HG03139 (cell line): ENCODE results near the gene GRIA1.

ENCODE experiments used
- ATAC-seq: cut with Tn5 transposase; IDR thresholded peaks from one replicate; pipeline ENCODE4 v1.9.1; 2021; ENCODE audit not compliant: unreplicated experiment

Gene GRIA1

GRCh38 chr5:153496835-153497234, 6.4 kb downstream of the GRIA1 start:
- no peak for ATAC-seq

- no peak for ATAC-seq
Observed at GRCh38 chr5:153498516-153498915, 8.0 kb downstream of the GRIA1 start.

- no peak for ATAC-seq
Observed at GRCh38 chr5:153500178-153500577, 9.7 kb downstream of the GRIA1 start.

GRCh38 chr5:153504726-153505125, 14.3 kb downstream of the GRIA1 start:
- ATAC-seq, result no peak

- ATAC-seq, result no peak
Observed at GRCh38 chr5:153508700-153509099, 18.2 kb downstream of the GRIA1 start.

GRCh38 chr5:153511622-153512021, 21.2 kb downstream of the GRIA1 start:
- ATAC-seq, result no peak

- ATAC-seq, result no peak
Observed at GRCh38 chr5:153513156-153513555, 22.7 kb downstream of the GRIA1 start.

GRCh38 chr5:153515301-153515700, 24.8 kb downstream of the GRIA1 start:
- no peak for ATAC-seq

- ATAC-seq, result no peak
Observed at GRCh38 chr5:153516504-153517240, 26.2 kb downstream of the GRIA1 start.

- no peak for ATAC-seq
Observed at GRCh38 chr5:153517241-153517611, 26.8 kb downstream of the GRIA1 start.

- no peak for ATAC-seq
Observed at GRCh38 chr5:153520137-153520536, 29.7 kb downstream of the GRIA1 start.

- no peak for ATAC-seq
Observed at GRCh38 chr5:153520952-153521351, 30.5 kb downstream of the GRIA1 start.

GRCh38 chr5:153523211-153523610, 32.7 kb downstream of the GRIA1 start:
- ATAC-seq, result no peak

GRCh38 chr5:153523831-153524230, 33.4 kb downstream of the GRIA1 start:
- no peak for ATAC-seq

GRCh38 chr5:153525536-153525935, 35.1 kb downstream of the GRIA1 start:
- ATAC-seq, result no peak

- no peak for ATAC-seq
Observed at GRCh38 chr5:153530357-153531143, 40.1 kb downstream of the GRIA1 start.

GRCh38 chr5:153533546-153533945, 43.1 kb downstream of the GRIA1 start:
- ATAC-seq, result no peak

- ATAC-seq, result no peak
Observed at GRCh38 chr5:153534102-153534501, 43.6 kb downstream of the GRIA1 start.

GRCh38 chr5:153537207-153537606, 46.7 kb downstream of the GRIA1 start:
- ATAC-seq, result no peak

- ATAC-seq, result no peak
Observed at GRCh38 chr5:153539983-153540382, 49.5 kb downstream of the GRIA1 start.

GRCh38 chr5:153542536-153542935, 52.1 kb downstream of the GRIA1 start:
- no peak for ATAC-seq

- no peak for ATAC-seq
Observed at GRCh38 chr5:153543288-153543687, 52.8 kb downstream of the GRIA1 start.
